Stimulated activated CD4-positive, alpha-beta T cell treated with anti-CD3 and anti-CD28 coated beads, Interleukin-4, amount 100 ng/mL, for 4 hours (primary cell): ENCODE results near the gene HBZ.
"Not testable (repeated sequence)": the region's sequence is repeated elsewhere in the genome, so short reads cannot be mapped to it uniquely, and the experiment has no call there.

ENCODE experiments used
- DNase-seq, 2 experiments: peaks; one replicate each; pipeline ENCODE4 v3.0.0-alpha.2; 2020

Gene HBZ

DNA sequence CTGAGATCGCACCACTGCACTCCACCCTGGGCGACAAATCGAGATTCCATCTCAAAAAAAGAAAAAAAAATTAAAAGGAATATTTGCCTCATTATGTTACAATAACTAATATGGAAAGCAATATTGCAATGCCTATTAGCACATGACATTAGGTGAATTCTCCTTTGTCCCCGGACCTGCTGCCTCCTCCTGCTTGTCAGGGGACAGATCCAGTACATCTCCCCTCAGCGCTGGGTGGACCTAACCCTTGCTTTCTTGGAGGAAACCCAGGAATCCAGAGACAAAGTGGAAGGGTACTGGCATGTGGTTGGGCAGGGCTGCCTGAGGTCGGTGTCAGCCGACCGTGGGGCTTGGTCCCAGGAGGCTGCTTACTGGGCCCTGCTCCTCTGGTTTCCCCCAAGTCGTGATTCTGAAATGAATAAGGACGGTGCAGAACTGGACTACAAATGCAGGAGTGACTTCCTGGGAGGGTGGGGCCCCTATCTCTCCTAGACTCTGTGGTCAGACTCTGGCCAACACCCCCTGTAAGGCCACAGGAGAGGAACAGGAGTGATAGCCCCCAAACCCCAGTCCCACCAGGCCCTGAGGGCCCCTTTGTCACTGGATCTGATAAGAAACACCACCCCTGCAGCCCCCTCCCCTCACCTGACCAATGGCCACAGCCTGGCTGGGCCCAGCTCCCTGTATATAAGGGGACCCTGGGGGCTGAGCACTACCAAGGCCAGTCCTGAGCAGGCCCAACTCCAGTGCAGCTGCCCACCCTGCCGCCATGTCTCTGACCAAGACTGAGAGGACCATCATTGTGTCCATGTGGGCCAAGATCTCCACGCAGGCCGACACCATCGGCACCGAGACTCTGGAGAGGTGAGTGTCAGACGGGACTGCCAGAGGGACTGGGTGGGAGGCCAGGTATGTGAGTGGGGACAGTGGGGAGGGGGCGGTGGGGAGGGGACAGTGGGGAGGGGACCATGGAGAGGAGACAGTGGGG is at the start of gene HBZ:
HBZ (plus strand) TSS at position 504 of the 988 bp plus-strand sequence; CDS start at position 770, 266 bp downstream.
- no peak for DNase-seq

DNA sequence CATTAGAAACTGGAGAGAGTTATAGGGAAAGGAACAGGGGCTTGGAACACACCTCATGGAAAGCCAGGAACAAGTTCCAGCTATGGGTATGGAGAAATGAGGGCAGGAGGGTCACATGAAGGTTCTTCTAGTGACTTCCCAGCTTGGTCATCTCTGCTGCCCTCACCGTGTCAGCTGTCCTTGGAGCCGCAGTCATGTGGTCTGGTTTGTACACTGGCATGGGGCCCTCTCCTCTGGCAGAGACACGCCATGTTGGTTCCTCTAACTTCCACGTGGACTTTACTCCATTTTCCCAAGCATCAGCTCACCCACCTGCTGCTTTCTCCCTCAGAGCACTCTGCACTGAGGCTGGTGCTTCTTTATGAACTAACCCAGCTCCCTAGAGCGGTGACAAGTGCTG is 48.1 kb upstream of the HBZ start:
- no peak for DNase-seq

DNA sequence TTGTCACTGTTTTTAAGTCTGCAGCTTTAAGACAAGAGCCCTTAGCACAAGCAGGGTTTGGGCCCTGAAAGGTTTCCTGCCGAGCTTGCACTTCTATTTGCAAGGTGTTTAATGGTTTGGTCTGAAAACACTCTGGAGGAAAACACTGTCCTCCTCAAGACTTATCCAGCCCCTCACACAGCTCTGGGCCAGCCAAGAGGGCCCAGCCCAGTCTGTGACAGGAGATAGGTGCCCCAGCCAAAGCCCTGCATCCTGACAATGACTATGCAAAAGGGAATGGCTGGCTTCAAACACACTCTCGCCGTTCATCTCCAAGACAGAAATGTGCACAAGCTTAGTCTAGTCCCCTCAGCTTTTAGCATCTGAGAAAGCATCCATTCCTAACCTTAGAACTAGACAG is 47.5 kb upstream of the HBZ start:
- DNase-seq: no peak

DNA sequence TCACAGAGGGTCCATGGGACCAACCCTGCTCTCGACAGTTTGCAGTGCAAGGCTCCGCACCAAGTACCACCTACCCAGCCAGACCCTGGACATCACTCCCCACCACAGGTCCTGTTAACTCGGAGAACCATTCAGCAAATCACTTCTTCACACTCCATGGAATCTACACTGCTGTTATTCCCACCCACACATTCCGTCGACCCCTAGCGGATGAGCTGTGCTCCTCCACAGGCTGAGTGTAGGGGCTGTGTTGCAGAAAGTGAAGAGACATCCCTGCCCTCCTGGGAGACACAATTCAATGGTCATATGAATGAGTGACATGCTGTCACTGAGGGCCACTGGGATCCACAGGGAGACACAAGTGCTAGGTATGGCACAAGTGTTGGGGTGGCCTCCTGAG is 46.9 kb upstream of the HBZ start:
- no peak for DNase-seq

DNA sequence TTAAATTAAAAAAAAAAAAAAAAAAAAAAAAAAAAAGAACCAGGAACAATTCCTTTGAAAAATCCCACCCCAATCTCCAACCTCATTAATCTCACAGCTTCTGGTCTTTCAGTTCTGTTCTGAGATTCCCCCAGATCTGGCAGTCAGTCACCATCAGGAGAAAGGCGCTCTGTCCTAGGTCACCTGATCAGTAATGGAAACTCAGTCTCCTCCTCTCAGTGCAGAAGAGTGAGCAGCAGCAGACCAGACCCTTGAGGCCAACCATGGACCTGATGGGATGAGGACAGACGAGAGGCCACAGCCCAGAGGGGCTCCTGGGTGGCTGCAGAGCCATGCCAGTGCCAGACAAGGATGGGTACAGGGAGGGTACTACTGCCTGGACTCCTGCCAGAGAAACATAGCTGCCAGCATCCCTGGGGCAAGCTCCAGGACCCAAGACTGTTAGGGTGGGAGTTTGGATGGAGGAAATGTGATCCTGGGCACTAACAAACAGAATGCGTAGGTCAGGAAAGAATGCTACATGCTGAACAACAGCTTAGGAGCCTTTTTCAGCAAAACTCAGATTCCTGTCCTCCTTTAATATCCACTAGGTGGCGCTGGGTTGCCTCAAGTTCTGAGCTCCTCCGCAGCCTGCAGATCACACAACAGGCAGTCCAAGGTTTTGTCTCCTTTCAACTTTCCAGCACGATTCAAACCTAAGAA is 45.7 kb upstream of the HBZ start:
- DNase-seq: peak; percentile 20 to 50

DNA sequence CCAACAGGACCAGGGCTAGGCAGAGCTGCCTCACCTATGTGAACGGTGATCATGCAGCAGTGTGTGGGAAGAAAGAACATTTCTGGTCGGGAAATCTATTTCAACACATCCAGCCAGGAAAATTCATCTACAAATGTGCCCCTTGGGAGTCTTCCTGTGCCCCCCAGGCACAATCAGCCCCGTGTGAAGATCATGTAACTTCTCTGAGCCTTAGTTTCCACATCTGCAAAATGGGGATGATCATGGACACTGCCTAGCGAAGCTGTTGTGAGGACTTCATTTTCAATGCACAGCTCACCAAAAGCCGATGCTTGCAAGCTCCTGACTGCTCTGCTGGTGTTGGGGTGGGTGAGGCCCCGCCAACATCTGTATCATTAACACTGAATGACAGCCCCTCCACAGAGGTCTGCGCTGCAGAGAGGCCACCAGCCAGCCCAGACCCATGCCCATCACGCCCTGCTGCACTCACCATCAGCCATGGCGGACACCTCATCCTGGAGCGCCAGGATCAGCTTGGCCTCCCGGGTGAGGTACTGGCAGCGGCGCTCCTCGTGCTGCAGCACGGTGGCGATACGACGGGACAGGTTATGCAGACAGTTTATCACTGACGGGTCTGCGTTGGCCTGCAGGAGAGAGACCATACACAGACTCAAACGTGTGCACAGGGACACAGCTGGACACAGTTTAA is 40.1 kb upstream of the HBZ start:
- DNase-seq: no peak

DNA sequence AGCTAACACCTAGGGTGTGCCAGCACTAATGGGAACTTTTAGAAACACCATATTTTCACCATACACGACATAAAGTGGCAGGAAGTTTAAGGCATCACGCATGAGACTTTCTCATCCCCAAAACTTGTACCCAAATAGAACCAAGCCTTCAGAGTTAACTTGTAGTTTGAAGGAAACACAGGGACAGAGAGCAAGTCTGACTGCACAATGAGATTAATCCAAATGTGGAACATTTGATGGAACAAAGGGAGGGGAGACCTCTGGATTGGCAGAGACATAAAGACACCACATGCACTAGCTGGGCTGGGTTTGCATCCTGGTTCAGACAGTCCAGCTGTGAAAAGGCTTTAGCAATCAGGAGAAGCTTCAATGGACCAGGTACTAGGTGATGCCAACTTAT is 38.1 kb upstream of the HBZ start:
- DNase-seq: no peak

DNA sequence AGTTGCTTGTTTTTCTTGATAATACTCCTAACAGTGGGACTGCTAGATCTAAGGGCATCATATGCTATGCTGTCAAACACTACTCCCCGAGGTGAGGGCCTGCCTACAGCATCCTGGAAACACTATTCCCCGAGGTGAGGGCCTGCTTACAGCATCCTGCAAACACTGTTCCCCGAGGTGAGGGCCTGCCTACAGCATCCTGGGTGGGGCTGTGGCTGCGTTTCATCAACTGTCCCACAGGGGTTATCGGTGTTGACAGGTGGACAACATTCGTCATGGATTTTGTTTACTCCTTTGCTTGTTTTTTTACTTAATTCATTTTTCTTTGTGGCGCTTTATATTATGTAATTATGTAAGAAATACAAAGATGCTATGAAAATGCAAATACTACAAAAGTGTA is 36.4 kb upstream of the HBZ start:
- no peak for DNase-seq

DNA sequence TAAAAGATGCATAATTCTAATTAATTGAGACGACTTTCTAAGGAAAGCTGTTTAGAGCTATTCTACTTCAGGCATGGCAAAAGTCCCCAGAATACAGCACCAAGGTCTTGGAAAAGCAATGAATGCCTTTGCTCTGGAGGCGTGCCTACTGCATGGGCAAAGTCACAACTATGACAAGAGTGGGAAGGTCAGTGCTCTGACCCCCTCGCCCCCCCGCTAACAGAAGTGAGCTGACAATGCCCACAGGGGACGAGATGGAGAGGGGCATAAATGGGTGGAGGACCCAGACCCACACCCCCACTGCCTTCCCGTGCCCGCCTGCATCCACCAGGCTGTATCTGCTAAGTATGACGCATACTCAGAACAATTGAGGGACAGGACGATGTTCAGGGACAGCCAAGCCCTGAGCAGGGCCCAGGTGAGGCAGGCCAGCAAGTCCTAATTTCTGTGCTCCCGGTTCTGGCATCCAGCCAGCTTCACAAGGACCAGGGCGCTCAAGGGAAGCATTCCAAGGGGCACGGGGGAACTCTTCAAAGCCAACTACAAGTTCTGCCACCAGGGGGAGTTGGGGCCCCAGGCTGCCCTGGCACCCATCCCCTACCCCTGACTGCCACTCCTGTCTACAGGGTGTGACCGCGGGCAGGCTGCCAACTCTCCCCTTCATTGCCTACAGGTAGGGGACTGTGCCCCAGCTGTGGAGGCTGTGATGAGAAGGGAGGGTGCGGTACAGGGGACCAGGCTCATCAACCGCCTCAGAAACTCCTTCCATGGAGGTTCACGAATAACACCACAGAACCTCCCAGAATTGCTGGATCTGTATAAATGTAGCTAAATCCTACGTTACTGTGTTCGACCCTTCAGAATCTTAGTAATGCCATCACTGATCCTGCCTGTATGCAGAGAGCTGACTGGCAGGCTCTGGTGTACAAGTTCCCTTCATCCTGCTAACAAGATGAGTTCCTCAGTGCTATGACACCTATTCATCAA is 34.8 kb upstream of the HBZ start:
- peak; percentile 58 to 60 for DNase-seq

DNA sequence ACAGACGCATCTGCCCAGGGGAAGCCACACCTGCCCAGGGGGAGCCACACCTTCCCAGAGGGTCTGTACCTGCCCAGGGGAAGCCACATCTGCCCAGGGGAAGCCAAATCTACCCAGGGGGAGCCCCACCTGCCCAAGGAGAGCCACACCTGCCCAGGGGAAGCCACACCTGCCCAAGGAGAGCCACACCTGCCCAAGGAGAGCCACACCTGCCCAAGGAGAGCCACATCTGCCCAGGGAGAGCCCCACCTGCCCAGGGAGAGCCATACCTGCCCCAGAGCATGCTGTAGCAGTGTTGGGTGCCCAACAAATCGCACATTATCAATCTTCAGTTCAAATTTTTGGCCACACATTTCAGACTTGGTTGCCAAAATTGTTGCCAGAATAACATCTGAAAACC is 33.6 kb upstream of the HBZ start:
- no peak for DNase-seq

DNA sequence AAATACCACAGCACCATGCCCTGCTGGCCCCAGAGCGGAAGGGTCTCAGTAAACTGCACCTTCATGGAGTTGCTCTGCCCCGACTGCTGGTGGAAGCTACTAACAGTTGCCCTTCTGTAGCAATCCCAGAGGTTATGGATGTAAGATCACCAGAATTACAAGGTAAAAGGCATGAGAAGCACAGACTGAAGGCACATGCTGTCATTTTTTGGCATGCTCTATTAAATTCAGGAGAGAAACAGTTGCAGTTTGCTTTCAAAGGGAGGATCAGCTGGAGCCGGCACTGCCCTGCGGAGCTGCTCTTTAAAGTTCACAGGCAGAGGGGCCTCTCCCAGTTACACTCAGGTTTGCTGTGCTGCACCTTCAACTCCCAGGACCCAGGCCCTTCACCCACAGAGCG is 33.1 kb upstream of the HBZ start:
- DNase-seq: no peak

DNA sequence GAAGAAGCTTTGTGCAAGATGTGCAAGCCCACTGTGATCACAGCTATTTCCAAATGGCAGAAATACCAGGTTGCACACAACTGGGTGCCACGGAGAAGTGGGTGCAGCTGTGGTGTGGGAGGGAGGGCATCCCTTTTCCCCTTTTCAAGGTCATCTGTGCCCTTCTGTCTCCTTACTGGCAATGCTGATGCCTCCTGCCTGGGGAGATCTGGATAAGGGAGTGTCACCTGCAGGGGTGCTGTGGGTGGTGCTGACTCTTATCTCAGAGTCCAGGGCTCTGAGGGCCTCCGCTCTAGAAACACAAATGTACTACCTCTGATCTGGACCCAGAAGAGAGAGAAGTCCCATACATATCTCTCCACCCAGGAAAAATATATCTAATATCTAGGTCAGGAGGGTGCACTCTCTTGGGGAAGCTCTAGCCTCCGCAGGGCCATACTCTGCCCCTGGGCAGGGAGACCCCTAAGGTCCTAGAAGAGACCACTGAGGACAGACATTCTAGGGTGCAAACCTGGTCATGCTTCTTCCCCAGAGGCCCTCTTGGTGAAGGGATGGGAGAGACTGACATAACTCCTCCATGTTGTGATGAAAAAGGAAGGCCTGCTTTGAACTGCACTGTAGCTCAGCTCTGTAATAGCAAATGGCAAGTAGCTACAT is 32.5 kb upstream of the HBZ start:
- no peak for DNase-seq

DNA sequence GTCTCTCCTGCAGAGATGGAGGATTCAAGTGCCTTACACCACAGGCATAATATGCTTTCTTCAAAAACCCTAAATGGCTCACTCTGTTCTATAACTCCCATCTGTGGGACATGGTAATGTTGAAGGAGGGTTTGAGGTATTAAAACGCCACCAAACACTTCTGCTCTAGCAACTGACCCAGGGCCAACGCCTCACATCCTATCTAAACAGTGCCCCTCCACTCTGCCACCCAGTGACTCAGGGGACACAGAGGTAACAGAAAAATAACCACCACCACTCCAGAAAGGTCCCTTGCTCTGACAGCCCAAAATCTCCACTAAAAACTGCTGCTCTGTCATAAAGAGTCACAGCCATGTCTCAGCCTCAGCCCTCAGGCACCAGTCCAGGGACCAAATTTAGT is 31.7 kb upstream of the HBZ start:
- no peak for DNase-seq

DNA sequence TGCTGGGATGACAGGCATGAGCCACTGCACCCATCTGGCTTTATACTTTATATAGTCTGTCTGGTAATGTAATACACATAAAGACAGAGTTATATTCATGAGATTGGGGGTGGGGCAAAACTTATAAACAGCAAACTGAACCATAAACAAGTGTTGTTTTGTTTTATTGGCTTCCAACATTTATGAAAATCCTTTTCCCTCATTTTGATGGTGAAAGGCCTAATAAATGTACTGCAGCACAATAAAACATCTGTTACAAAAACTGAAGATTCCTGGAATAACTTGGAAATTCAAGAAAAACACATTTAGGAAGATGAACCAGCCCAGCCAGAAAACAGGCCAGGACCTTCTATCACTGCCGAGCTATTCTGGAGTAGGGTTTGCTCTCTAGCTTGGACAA is 30.1 kb upstream of the HBZ start:
- DNase-seq: no peak

DNA sequence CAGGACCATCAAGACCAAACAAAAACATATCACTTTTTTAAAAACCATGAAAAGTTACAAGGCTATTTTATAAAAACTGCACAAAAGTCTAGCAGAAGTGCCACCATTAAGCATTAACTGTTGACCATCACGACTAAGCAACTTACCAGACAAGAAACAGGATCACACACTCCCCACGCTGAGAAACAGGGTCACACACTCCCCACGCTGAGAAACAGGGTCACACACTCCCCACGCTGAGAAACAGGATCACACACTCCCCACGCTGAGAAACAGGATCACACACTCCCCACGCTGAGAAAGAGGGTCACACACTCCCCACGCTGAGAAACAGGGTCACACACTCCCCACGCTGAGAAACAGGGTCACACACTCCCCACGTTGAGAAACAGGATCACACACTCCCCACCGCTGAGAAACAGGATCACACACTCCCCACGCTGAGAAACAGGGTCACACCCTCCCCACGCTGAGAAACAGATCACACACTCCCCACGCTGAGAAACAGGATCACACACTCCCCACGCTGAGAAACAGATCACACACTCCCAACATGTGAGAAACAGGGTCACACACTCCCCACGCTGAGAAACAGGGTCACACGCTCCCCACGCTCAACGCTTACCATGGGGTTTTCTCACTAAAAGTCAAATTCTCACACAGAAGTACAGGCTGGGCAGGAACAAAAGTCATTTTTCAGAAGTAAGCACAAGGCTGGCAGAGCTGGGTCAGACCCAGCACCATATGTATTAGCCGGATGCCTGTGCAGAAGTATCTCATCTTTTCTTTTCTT is 28.7 kb upstream of the HBZ start:
- DNase-seq: not testable (repeated sequence)

DNA sequence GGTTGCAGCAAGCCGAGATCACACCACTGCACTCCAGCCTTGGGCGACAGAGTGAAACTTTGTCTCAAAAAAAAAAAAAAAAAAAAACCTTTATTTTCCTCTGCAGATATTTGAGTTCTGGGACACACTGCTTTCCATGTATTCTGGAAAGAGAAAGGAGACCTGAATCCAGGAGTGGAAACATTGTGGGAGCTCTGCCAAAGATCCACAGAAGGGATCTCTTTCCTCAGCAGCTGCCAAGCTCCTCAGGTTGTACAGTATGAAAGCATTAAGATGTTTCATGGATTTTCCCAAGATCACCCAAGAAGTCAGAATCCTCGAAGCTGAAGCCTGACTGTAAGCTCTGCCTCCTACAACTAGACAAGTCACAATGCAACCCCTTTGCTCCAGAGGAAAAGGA is 27.4 kb upstream of the HBZ start:
- DNase-seq: no peak

DNA sequence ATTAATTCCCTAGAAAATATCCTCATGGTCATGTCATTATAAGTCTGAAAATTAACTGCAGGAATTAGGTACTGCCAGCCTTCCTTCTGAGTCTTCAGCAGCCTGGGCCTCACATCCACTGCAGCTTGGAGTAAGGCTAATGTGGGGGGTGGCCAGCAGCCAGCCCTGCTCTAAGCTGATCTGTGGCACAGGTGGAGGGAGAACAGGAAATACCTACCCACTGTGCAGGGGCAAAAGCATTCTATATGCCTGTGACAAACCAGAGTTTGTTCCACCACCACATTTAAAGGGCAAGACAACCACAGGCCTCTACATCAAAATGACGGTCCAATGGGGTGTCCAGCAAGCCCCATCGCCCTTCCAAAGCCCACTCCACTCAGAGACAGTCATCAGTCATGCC is 23.4 kb upstream of the HBZ start:
- no peak for DNase-seq

DNA sequence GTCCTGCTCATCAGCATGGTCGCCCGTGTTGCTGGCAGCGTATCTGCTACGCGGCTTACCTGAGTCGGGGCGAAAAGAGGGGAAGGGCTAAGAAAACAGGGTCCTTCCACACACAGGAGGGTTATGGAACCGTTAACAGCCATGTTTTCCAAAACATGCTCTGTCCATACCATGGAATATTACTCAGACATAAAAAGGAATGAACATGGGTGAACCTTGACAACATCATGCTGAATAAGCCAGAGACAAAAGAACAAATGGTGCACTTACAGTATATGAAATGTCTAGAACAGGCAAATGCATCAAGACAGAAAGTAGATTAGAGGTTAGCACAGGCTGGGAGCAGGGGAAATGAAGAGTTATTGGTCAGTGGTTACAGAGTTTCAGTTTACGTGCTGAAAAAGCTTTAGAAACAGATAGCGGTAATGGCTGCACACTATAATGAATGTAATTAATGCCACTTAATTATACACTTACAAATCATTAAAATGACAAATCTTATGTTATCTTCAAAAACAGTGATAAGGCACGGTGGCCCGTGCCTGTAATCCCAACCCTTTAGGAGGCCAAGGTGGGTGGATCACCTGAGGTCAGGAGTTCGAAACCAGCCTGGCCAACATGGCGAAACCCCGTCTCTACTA is 21.8 kb upstream of the HBZ start:
- no peak for DNase-seq

DNA sequence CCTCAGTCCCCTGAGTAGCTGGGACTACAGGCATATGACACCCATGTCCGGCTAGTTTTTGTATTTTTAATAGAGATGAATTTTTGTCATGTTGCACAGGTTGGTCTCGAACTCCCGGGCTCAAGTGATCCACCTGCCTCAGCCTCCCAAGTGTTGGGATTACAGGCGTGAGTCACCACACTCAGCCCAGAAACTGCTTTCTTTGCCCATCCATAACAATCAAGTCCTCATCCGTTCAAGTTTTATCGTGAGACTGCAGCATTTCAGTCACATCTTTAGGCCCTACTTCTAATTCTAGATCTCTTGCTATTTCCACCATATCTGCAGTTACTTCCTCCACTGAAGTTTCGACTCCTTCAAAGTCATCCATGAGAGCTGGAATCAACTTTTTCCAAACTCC is 20.3 kb upstream of the HBZ start:
- no peak for DNase-seq

DNA sequence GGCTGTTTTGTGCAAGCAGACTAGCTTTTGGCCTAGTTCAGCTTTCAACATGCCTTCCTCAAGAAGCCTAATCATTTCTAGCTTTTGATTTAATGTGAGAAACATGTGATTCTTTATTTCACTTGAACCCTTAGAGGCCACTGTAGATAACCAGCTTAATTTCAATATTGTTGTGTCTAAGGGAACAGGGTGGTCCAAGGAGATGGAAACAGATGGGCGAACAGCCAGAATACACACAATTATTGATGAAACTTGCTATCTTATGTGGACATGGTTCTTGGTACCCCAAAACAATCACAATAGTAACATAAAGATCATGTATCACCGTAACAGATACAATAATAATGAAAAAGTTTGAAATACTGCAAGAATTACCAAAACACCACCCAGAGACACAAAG is 18.7 kb upstream of the HBZ start:
- DNase-seq: no peak

DNA sequence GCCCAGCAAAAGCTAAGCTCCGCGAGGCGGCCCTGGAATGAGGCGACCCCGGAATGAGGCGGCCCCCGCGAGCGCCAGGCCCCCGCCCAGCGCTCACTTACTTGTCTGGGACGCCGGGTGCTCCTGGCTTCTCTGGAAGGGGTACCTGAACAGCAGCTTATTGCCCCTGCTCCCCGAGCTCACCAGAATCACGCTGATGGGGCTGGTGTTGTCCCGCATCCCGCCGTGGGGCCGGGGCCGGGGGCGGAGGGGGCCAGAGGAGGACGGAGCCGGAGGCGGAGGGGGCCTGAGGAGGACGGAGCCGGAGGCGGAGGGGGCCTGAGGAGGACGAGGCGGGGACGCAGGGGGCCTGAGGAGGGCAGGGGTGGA is 14.4 kb upstream of the HBZ start:
- DNase-seq: peak; percentile 14 to 33
